DMS53 treated with DMSO at 0.1 percent for 48 hours (cell line): ENCODE data around the gene PRTG.
"Not testable (repeated sequence)": the region's sequence is repeated elsewhere in the genome, so short reads cannot be mapped to it uniquely, and the experiment has no call there.

Experiments
- DNase-seq: peaks from one replicate; lab custom pipeline; 2025; ENCODE audit not compliant: unreplicated experiment; lab: John Stamatoyannopoulos, UW

The PRTG gene

GRCh38 chr15:55703873-55704301 lies 39.1 kb downstream of the PRTG start:
- DNase-seq = no peak

- no peak for DNase-seq
Measured at GRCh38 chr15:55700876-55701275, 42.1 kb downstream of the PRTG start.

- DNase-seq = no peak
Measured at GRCh38 chr15:55698653-55699052, 44.3 kb downstream of the PRTG start.

- no peak for DNase-seq
Measured at GRCh38 chr15:55696221-55696620, 46.7 kb downstream of the PRTG start.

- no peak for DNase-seq
Measured at GRCh38 chr15:55695432-55695831, 47.5 kb downstream of the PRTG start.

- no peak for DNase-seq
Measured at GRCh38 chr15:55694652-55695150, 48.3 kb downstream of the PRTG start.

- not testable (repeated sequence) for DNase-seq
Measured at GRCh38 chr15:55693116-55693515, 49.8 kb downstream of the PRTG start.

- DNase-seq = no peak
Measured at GRCh38 chr15:55687792-55688191, 55.2 kb downstream of the PRTG start.

- DNase-seq = no peak
Measured at GRCh38 chr15:55685286-55685685, 57.7 kb downstream of the PRTG start.

GRCh38 chr15:55683376-55683775 lies 59.6 kb downstream of the PRTG start:
- no peak for DNase-seq

GRCh38 chr15:55681631-55682030 lies 61.3 kb downstream of the PRTG start:
- no peak for DNase-seq

- no peak for DNase-seq
Measured at GRCh38 chr15:55676507-55676906, 66.4 kb downstream of the PRTG start.

- DNase-seq = no peak
Measured at GRCh38 chr15:55673287-55673686, 69.7 kb downstream of the PRTG start.

GRCh38 chr15:55669270-55669669 lies 73.7 kb downstream of the PRTG start:
- no peak for DNase-seq

GRCh38 chr15:55665605-55666227 lies 77.2 kb downstream of the PRTG start:
- no peak for DNase-seq

- DNase-seq = no peak
Measured at GRCh38 chr15:55661428-55661827, 81.5 kb downstream of the PRTG start.

- DNase-seq = no peak
Measured at GRCh38 chr15:55660153-55660552, 82.8 kb downstream of the PRTG start.

- no peak for DNase-seq
Measured at GRCh38 chr15:55659481-55659880, 83.5 kb downstream of the PRTG start.

- no peak for DNase-seq
Measured at GRCh38 chr15:55658886-55659285, 84.1 kb downstream of the PRTG start.

- DNase-seq = no peak
Measured at GRCh38 chr15:55654561-55655031, 88.4 kb downstream of the PRTG start.

- no peak for DNase-seq
Measured at GRCh38 chr15:55652909-55653495, 90.0 kb downstream of the PRTG start.

GRCh38 chr15:55652359-55652758 lies 90.6 kb downstream of the PRTG start:
- no peak for DNase-seq

- no peak for DNase-seq
Measured at GRCh38 chr15:55649058-55649423, 93.9 kb downstream of the PRTG start.
